Prostate gland (tissue), 2 donors: Measurements from ENCODE around the gene THAP4.

Source experiments
- CTCF ChIP-seq, 4 experiments: fragments of 200-600 bp in 2 of 4; fragments of 450-650 bp in 2 of 4; sonication (generic) in 2 of 4; IDR thresholded peaks; 1 replicate in 3 of 4; 2 replicates in 1 of 4; pipeline ENCODE4 v1.5.1; 2016 to 2019; ENCODE audit warnings: antibody characterized with exemption in 4 of 4, mild to moderate bottlenecking in 2 of 4, moderate library complexity in 2 of 4
- POLR2A ChIP-seq: fragments of 450-650 bp; IDR thresholded peaks from one replicate; pipeline ENCODE4 v1.6.1; 2016; ENCODE audit warnings: antibody characterized with exemption, mild to moderate bottlenecking

GRCh38 chr2:241538838-241539615 lies 97.9 kb downstream of the THAP4 start:
- TF ChIP-seq CTCF (IDR thresholded peaks at IDR 0.05) (no peak), POLR2A (no peak)
